GM12878 (cell line): ENCODE measurements around the gene SORL1. TPM values are rescaled to one million over a fixed set of nuclear protein-coding genes. Genes with fewer than 3 reads are reported as not detected.

ENCODE experiments used
- ATAC-seq: fragments of 200-7000 bp; cut with Tn5 transposase; 3 replicates; pipeline ENCODE4 v1.9.1; 2020; ENCODE audit warnings: mild to moderate bottlenecking, moderate library complexity
- BruUV-seq: library from RNA; stranded (reverse); fragments of 400-500 nt; replicated peaks from 2 replicates; lab custom pipeline; 2021; lab: Mats Ljungman, UMichigan
- CTCF ChIA-PET: fragments of 300-600 bp; sonication (Branson Sonifier 250); formaldehyde crosslinking; extraction: SDS; loops from one replicate; lab custom pipeline; 2021; ENCODE audit warnings: inconsistent platforms; lab: Yijun Ruan, JAX
- POLR2A ChIA-PET: fragments of 350-600 bp; formaldehyde crosslinking; extraction: SDS; loops from one replicate; lab custom pipeline; 2021; ENCODE audit warnings: inconsistent platforms; lab: Charles Lee
- RAD21 ChIA-PET: fragments of 300-600 bp; sonication (Branson Sonifier 250); formaldehyde crosslinking; loops from one replicate; lab custom pipeline; 2023; ENCODE audit warnings: antibody characterized with exemption; ENCODE audit not compliant: unreplicated experiment; lab: Charles Lee
- SMC1A ChIA-PET: fragments of 300-600 bp; sonication (Branson Sonifier 250); formaldehyde crosslinking; loops from one replicate; lab custom pipeline; 2023; ENCODE audit not compliant: unreplicated experiment, uncharacterized antibody; lab: Charles Lee
- DNase-seq: peaks from one replicate; pipeline ENCODE4 v3.0.0-alpha.2; 2011; ENCODE audit warnings: low read depth, low spot score
- FAIRE-seq: peaks from 3 replicates; lab custom pipeline; 2011; peaks lifted over from hg19 to GRCh38; lab: Jason Lieb, UNC
- H2AFZ ChIP-seq: 2 replicates; pipeline ENCODE4 v1.6.0; 2011; ENCODE audit warnings: low read depth, low read length, control low read depth; ENCODE audit not compliant: control insufficient read depth
- H3K27ac ChIP-seq: 2 replicates; pipeline ENCODE4 v1.5.1; 2011; ENCODE audit warnings: control low read depth; ENCODE audit not compliant: control insufficient read depth, insufficient read depth
- H3K27me3 ChIP-seq, 2 experiments: replicated peaks in 1 of 2; 2 replicates each; pipeline versions ENCODE4 v1.6.0 to v1.6.1; 2011; ENCODE audit warnings: low read length in 1 of 2; ENCODE audit not compliant: control insufficient read depth in 2 of 2, insufficient read depth in 2 of 2
- H3K36me3 ChIP-seq, 2 experiments: 2 replicates each; pipeline ENCODE4 v1.5.1; 2011; ENCODE audit warnings: low read length in 1 of 2; ENCODE audit not compliant: control insufficient read depth in 2 of 2, insufficient read depth in 2 of 2
- H3K4me1 ChIP-seq: 2 replicates; pipeline ENCODE4 v1.6.1; 2011; ENCODE audit warnings: mild to moderate bottlenecking, low read length, moderate library complexity, mixed read lengths; ENCODE audit not compliant: control insufficient read depth, insufficient read depth
- H3K4me2 ChIP-seq: 2 replicates; pipeline ENCODE4 v1.6.0; 2011; ENCODE audit warnings: control low read depth; ENCODE audit not compliant: control insufficient read depth, insufficient read depth
- H3K4me3 ChIP-seq: fragments of 200-600 bp; sonication (generic); 2 replicates; pipeline ENCODE4 v1.5.1; 2016
- H3K79me2 ChIP-seq: 2 replicates; pipeline ENCODE4 v1.6.0; 2011; ENCODE audit warnings: low read length; ENCODE audit not compliant: control insufficient read depth, insufficient read depth
- H3K9ac ChIP-seq: 2 replicates; pipeline ENCODE4 v1.8.0; 2011; ENCODE audit warnings: low read length, control low read depth, mixed read lengths; ENCODE audit not compliant: control insufficient read depth, insufficient read depth
- H3K9me3 ChIP-seq: replicated peaks from 3 replicates; pipeline ENCODE4 v1.5.1; 2011; ENCODE audit warnings: mild to moderate bottlenecking, low read length; ENCODE audit not compliant: control insufficient read depth, insufficient read depth
- H4K20me1 ChIP-seq: 2 replicates; pipeline ENCODE4 v1.6.0; 2011; ENCODE audit not compliant: control insufficient read depth, insufficient read depth
- CHD4 ChIP-seq: fragments of 200-600 bp; sonication (generic); IDR thresholded peaks from 2 replicates; pipeline ENCODE4 v1.6.1; 2016; ENCODE audit warnings: mild to moderate bottlenecking
- CREB1 ChIP-seq: IDR thresholded peaks from 2 replicates; pipeline ENCODE4 v1.6.1; 2012; ENCODE audit warnings: low read depth, mild to moderate bottlenecking, inconsistent platforms
- KAT2A ChIP-seq: conservative IDR thresholded peaks from 2 replicates; pipeline ENCODE4 v1.6.1; 2011; ENCODE audit warnings: low read depth, low read length; ENCODE audit not compliant: control insufficient read depth
- NR2C1 ChIP-seq: fragments of 450-650 bp; IDR thresholded peaks from 2 replicates; pipeline ENCODE4 v1.6.1; 2017; ENCODE audit warnings: antibody characterized with exemption, mild to moderate bottlenecking, moderate library complexity
- SMAD5 ChIP-seq: IDR thresholded peaks from 2 replicates; pipeline ENCODE4 v1.6.1; 2016; ENCODE audit warnings: antibody characterized with exemption, low read depth
- SMARCA5 ChIP-seq: fragments of 450-650 bp; IDR thresholded peaks from 2 replicates; pipeline ENCODE4 v1.6.1; 2017; ENCODE audit warnings: mild to moderate bottlenecking
- TARDBP ChIP-seq: IDR thresholded peaks from 2 replicates; pipeline ENCODE4 v1.6.1; 2016; ENCODE audit warnings: borderline replicate concordance
- WRNIP1 ChIP-seq: IDR thresholded peaks from 2 replicates; pipeline ENCODE4 v1.6.1; 2011; ENCODE audit warnings: low read depth, low read length, improper control_type of control experiment, borderline replicate concordance
- ZNF622 ChIP-seq: fragments of 450-650 bp; IDR thresholded peaks from 2 replicates; pipeline ENCODE4 v1.6.1; 2017; ENCODE audit warnings: mild to moderate bottlenecking, inconsistent platforms
- WGBS: methylation state at CpG from one replicate; pipeline ENCODE4 v1.1.6; 2016; ENCODE audit warnings: low lambda C conversion rate; ENCODE audit not compliant: insufficient replicate concordance, insufficient coverage; ENCODE audit errors: missing lambda C conversion rate; 5-methylcytosine and 5-hydroxymethylcytosine counted together
- in situ Hi-C: fragments of 300-500 bp; cut with MboI; formaldehyde crosslinking; loops from 9 replicates; pipeline ENCODE4 v1.14.3; 2018; ENCODE audit warnings: mixed read lengths
- intact Hi-C: fragments of 100-400 bp; cut with micrococcal nuclease; formaldehyde crosslinking; loops from one replicate; pipeline ENCODE4 v1.14.2; 2022; ENCODE audit not compliant: unreplicated experiment
- polyA plus RNA-seq, 11 experiments: library from polyadenylated mRNA; depleted of rRNA in 4 of 11; unstranded in 6 of 11; stranded (reverse) in 5 of 11; fragments of >200 nt; fragmentation: Nextera tagmentation in 4 of 11; fragmentation: Illumina TruSeq in 1 of 11; extraction: Ambion mirVana in 4 of 11; extraction: Trizol in 1 of 11; gene quantifications; 1 replicate in 1 of 11; 2 replicates in 10 of 11; pipeline versions ENCODE4 v1.2.1 to v1.2.3, GENCODE V29; 2011 to 2016; ENCODE audit warnings: inconsistent platforms in 2 of 11, missing spikeins in 2 of 11, low read depth in 1 of 11
- total RNA-seq, 4 experiments: library from RNA; depleted of rRNA in 3 of 4; stranded (reverse); fragments of >200 nt in 3 of 4; fragmentation: Illumina TruSeq in 1 of 4; extraction: Trizol in 1 of 4; gene quantifications; 2 replicates each; pipeline versions ENCODE4 v1.2.1 to v1.2.3, GENCODE V29; 2013 to 2021
- TF ChIP-seq, protein P1 (sequence below): IDR thresholded peaks from 2 replicates; pipeline ENCODE4 v1.6.1; 2012; ENCODE audit warnings: low read depth, low read length, improper control_type of control experiment
- TF ChIP-seq, protein P2 (sequence below): fragments of 450-650 bp; IDR thresholded peaks from 2 replicates; pipeline ENCODE4 v1.6.1; 2017; ENCODE audit warnings: mild to moderate bottlenecking, moderate library complexity
- TF ChIP-seq, protein P3 (sequence below): fragments of 450-650 bp; IDR thresholded peaks from 2 replicates; pipeline ENCODE4 v1.6.1; 2014; ENCODE audit warnings: mild to moderate bottlenecking
- TF ChIP-seq, protein P4 (sequence below): IDR thresholded peaks from 2 replicates; pipeline ENCODE4 v1.6.1; 2011; ENCODE audit warnings: borderline replicate concordance, low read depth, mild to moderate bottlenecking, moderate library complexity, mixed read lengths, low read length; ENCODE audit not compliant: insufficient read depth; ENCODE audit errors: extremely low read length

The SORL1 gene
- total and polyA plus RNA-seq, 10 of the 15 experiments (the other 5 are each of a cell fraction or from before 2014, with no cell fraction given): 20.2 to 107 (median 59.9) TPM

DNA sequence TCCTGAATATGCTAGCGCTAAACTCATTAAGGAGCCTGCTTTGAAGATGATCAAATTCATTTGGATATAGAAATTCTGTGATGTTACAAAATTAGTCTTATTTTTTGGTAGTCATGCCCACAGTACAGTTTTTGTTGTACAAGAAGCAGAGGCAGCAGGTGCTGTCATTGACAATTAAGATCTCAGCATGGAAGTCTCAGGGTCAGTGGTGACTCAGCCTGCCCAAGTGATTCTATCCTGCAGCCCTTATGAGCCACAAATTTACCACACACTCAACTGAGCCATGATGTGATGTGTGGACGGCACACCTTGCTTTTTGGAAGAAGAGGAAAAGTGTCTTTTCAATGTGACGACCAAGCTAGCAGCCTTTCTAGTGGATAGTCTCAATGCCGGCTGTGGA is 154.2 kb downstream of the SORL1 start:
- RAD21 ChIA-PET: no interaction called here
- H3K27me3 ChIP-seq: no peaks in the 10 kb centered on the region
- H3K79me2 ChIP-seq: no peaks in the 10 kb centered on the region; the same call in none of the 2 replicates
- H3K4me2 ChIP-seq: no peak overlapping the region
- H3K9me3 ChIP-seq: no peaks in the 10 kb centered on the region
- BruUV-seq: no TSS peak
- no peak overlapping the region for H3K9ac ChIP-seq
- FAIRE-seq (no peak), DNase-seq (no peak), ATAC-seq (no peak)
- in situ Hi-C loops (no loop called here), intact Hi-C loops (no loop called here)
- H3K4me1 ChIP-seq: no peaks in the 10 kb centered on the region
- CTCF ChIA-PET: no interaction called here
- H2AFZ ChIP-seq: no peak overlapping the region
- no peak overlapping the region for H3K4me3 ChIP-seq
- H3K36me3 ChIP-seq: peaks cover 43 to 55% of the 10 kb centered on the region in 2 experiments
- SMC1A ChIA-PET: interaction anchor here (2.5 kb wide), 1 partner anchor 12 kb away, joined by 9 read pairs; no protein-coding TSS in a partner anchor
- no peak for TF ChIP-seq SMAD5
- TF ChIP-seq, protein P1, sequence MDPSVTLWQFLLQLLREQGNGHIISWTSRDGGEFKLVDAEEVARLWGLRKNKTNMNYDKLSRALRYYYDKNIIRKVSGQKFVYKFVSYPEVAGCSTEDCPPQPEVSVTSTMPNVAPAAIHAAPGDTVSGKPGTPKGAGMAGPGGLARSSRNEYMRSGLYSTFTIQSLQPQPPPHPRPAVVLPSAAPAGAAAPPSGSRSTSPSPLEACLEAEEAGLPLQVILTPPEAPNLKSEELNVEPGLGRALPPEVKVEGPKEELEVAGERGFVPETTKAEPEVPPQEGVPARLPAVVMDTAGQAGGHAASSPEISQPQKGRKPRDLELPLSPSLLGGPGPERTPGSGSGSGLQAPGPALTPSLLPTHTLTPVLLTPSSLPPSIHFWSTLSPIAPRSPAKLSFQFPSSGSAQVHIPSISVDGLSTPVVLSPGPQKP: no peak
- no peak for TF ChIP-seq NR2C1
- no peak for TF ChIP-seq SMARCA5
- TF ChIP-seq CREB1: no peak
- no peak for TF ChIP-seq WRNIP1
- no peak for TF ChIP-seq CHD4
- TF ChIP-seq ZNF622: no peak
- no peak for TF ChIP-seq TARDBP
- TF ChIP-seq, protein P2, sequence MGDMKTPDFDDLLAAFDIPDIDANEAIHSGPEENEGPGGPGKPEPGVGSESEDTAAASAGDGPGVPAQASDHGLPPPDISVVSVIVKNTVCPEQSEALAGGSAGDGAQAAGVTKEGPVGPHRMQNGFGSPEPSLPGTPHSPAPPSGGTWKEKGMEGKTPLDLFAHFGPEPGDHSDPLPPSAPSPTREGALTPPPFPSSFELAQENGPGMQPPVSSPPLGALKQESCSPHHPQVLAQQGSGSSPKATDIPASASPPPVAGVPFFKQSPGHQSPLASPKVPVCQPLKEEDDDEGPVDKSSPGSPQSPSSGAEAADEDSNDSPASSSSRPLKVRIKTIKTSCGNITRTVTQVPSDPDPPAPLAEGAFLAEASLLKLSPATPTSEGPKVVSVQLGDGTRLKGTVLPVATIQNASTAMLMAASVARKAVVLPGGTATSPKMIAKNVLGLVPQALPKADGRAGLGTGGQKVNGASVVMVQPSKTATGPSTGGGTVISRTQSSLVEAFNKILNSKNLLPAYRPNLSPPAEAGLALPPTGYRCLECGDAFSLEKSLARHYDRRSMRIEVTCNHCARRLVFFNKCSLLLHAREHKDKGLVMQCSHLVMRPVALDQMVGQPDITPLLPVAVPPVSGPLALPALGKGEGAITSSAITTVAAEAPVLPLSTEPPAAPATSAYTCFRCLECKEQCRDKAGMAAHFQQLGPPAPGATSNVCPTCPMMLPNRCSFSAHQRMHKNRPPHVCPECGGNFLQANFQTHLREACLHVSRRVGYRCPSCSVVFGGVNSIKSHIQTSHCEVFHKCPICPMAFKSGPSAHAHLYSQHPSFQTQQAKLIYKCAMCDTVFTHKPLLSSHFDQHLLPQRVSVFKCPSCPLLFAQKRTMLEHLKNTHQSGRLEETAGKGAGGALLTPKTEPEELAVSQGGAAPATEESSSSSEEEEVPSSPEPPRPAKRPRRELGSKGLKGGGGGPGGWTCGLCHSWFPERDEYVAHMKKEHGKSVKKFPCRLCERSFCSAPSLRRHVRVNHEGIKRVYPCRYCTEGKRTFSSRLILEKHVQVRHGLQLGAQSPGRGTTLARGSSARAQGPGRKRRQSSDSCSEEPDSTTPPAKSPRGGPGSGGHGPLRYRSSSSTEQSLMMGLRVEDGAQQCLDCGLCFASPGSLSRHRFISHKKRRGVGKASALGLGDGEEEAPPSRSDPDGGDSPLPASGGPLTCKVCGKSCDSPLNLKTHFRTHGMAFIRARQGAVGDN: no peak
- TF ChIP-seq, protein P3, sequence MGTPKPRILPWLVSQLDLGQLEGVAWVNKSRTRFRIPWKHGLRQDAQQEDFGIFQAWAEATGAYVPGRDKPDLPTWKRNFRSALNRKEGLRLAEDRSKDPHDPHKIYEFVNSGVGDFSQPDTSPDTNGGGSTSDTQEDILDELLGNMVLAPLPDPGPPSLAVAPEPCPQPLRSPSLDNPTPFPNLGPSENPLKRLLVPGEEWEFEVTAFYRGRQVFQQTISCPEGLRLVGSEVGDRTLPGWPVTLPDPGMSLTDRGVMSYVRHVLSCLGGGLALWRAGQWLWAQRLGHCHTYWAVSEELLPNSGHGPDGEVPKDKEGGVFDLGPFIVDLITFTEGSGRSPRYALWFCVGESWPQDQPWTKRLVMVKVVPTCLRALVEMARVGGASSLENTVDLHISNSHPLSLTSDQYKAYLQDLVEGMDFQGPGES: no peak
- TF ChIP-seq, protein P4, sequence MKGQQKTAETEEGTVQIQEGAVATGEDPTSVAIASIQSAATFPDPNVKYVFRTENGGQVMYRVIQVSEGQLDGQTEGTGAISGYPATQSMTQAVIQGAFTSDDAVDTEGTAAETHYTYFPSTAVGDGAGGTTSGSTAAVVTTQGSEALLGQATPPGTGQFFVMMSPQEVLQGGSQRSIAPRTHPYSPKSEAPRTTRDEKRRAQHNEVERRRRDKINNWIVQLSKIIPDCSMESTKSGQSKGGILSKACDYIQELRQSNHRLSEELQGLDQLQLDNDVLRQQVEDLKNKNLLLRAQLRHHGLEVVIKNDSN: no peak
- TF ChIP-seq KAT2A: no peak
- no peaks in the 10 kb centered on the region for H4K20me1 ChIP-seq
- 97% methylated on average over 4 of the region's 4 CpGs for WGBS
- POLR2A ChIA-PET: interaction anchor here (0.6 kb wide), 1 partner anchor 31 kb away, joined by 4 read pairs; no protein-coding TSS in a partner anchor
- no peak overlapping the region for H3K27ac ChIP-seq
